ENCODE results near the gene C2orf81. TPM values are rescaled to one million over a fixed set of nuclear protein-coding genes. Genes with fewer than 3 reads are reported as not detected.
A peak's percentile ranks its signal among the peaks of the same experiment; 100 is the strongest.

The C2orf81 gene
- total and polyA plus RNA-seq, 8 donors, result 1.7 to 3.5 (median 2.2) TPM; not detected in 3

DNA sequence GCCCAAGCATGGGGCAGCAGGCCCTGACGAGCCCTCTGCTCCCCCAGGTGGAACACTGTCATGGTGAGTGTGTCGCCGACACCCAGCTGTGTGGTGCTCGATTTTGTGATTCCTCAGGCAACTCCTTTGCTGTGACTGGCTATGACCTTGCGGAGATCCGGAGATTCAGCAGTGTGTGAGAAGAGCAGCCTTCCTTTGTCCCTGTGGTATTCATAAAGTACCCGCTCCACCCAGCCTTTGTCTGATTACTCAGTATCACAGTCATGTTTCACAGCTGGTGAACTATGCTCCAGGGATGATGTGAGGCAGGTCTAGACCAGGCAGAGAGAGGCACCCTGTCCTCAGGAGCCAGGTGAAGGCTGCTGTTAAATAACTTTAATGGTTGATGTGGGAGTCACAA, 4.1 kb upstream of the C2orf81 start:
- Histone ChIP-seq H3K36me3 (peaks cover 30 to 61% (median 59%) of the 10 kb centered on the region in 4 donors), H3K27ac (no peak overlapping the region), H3K9me3 (no peaks in the 10 kb centered on the region), H3K4me1 (peaks cover 4 to 18% (median 17%) of the 10 kb centered on the region in 4 donors), H3K27me3 (no peaks in the 10 kb centered on the region), H3K4me3 (no peak overlapping the region)
- intact Hi-C loops (cut with DNase I; ENCODE audit: low total_unique reads), result no loop called here
- no peak for TF ChIP-seq POLR2AphosphoS5 (IDR thresholded peaks at IDR 0.05)
- TF ChIP-seq POLR2A (IDR thresholded peaks at IDR 0.05), result no peak
- TF ChIP-seq, protein P1, sequence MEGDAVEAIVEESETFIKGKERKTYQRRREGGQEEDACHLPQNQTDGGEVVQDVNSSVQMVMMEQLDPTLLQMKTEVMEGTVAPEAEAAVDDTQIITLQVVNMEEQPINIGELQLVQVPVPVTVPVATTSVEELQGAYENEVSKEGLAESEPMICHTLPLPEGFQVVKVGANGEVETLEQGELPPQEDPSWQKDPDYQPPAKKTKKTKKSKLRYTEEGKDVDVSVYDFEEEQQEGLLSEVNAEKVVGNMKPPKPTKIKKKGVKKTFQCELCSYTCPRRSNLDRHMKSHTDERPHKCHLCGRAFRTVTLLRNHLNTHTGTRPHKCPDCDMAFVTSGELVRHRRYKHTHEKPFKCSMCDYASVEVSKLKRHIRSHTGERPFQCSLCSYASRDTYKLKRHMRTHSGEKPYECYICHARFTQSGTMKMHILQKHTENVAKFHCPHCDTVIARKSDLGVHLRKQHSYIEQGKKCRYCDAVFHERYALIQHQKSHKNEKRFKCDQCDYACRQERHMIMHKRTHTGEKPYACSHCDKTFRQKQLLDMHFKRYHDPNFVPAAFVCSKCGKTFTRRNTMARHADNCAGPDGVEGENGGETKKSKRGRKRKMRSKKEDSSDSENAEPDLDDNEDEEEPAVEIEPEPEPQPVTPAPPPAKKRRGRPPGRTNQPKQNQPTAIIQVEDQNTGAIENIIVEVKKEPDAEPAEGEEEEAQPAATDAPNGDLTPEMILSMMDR (IDR thresholded peaks at IDR 0.05), result no peak
- no peak for TF ChIP-seq EP300 (IDR thresholded peaks at IDR 0.05)
- no peak for DNase-seq
- 74 to 92% (median 83%) methylated on average over 7 of the region's 7 CpGs for WGBS, 5 donors

DNA sequence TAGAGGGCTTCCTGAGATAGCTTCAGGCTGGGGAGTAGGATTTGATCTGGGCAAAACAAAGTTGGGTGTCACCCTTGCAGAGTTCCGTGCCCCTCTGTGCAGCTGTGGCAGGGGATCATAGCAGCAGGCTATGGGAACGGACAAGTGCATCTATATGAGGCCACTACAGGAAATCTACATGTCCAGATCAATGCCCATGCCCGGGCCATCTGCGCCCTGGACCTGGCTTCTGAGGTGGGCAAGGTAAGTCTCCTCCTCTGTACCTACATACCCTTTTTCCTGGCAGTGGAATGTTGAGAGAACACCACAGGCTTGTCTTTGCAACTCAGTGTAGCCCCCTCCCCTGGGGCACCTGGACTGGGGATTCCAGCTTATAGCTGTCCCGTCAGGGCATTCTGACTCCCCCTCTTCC, 3.6 kb upstream of the C2orf81 start:
- H3K9me3 ChIP-seq, result no peaks in the 10 kb centered on the region
- intact Hi-C loops (cut with DNase I; ENCODE audit: low total_unique reads), result no loop called here
- no peaks in the 10 kb centered on the region for H3K27me3 ChIP-seq
- 77 to 83% (median 80%) methylated on average over 2 to 5 of the region's 5 CpGs for WGBS, 5 donors
- no peak for DNase-seq
- TF ChIP-seq POLR2A (IDR thresholded peaks at IDR 0.05) (no peak), EP300 (IDR thresholded peaks at IDR 0.05) (no peak), POLR2AphosphoS5 (IDR thresholded peaks at IDR 0.05) (no peak)
- TF ChIP-seq, protein P1 (IDR thresholded peaks at IDR 0.05), result no peak
- H3K4me3 ChIP-seq, result no peak overlapping the region
- peaks cover 4 to 20% (median 19%) of the 10 kb centered on the region in 4 donors for H3K4me1 ChIP-seq
- H3K36me3 ChIP-seq, result peaks cover 25 to 56% (median 54%) of the 10 kb centered on the region in 4 donors
- H3K27ac ChIP-seq, result no peak overlapping the region

DNA sequence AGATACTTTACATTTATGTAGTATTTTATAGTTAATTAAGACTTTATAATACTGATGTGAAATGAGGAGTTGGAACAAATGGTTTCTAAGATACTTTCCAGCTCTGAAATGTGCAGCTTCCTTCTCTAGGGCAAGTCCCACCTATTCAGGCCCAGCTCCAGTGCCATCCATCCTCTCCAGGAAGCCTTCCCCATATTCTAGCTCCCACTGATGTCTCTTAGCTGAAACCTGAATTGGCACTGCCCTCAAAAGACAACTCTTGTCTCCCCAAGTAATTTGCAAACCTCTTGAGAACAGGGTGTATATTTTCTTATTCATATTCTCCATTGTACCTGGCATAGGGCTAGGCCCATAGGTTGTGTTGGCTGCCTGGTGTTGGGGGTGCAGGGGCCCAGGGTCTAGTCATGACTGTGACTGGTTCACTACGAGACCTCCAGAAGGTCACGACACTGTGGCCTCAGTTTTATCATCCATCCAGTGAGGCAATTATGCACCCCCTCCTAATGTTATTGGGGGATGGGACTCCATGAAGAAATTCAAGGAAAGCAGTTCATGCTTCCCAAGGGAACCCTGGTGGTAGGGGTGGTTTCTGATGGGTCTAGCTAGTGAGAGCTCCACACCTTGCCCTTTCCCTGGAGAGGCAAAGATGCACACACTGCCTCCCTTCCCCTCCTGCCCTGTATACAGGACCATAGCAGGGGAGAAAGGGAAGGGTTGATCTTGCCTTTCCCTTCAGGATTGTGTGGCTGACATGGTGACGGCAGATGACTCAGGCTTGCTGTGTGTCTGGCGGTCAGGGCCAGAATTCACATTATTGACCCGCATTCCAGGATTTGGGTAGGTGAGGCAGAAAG, 2.9 kb upstream of the C2orf81 start:
- DNase-seq, result peak in 1 of 2 donors; percentile 12
- peaks cover 19 to 50% (median 47%) of the 10 kb centered on the region in 4 donors for H3K36me3 ChIP-seq

More for the DNA sequence above, 2.9 kb upstream of the C2orf81 start:
- Histone ChIP-seq H3K27ac (no peak overlapping the region), H3K4me1 (peaks cover 4 to 20% (median 19%) of the 10 kb centered on the region in 4 donors), H3K9me3 (no peaks in the 10 kb centered on the region), H3K4me3 (no peak overlapping the region), H3K27me3 (no peaks in the 10 kb centered on the region)
- 66 to 84% (median 79%) methylated on average over 5 of the region's 5 CpGs for WGBS, 5 donors
- intact Hi-C loops (cut with DNase I; ENCODE audit: low total_unique reads), result no loop called here
- TF ChIP-seq EP300 (IDR thresholded peaks at IDR 0.05) (no peak), POLR2A (IDR thresholded peaks at IDR 0.05) (no peak), POLR2AphosphoS5 (IDR thresholded peaks at IDR 0.05) (no peak)
- TF ChIP-seq, protein P1 (IDR thresholded peaks at IDR 0.05), result no peak
